Stimulated activated CD8-positive, alpha-beta memory T cell treated with anti-CD3 and anti-CD28 coated beads, Interleukin-4, amount 100 ng/mL, for 48 hours (primary cell): Measurements from ENCODE around the gene SEZ6.
A peak's percentile ranks its signal among the peaks of the same experiment; 100 is the strongest.

ENCODE experiments used
- DNase-seq: peaks from one replicate; pipeline ENCODE4 v3.0.0-alpha.2; 2020

Gene SEZ6

DNA sequence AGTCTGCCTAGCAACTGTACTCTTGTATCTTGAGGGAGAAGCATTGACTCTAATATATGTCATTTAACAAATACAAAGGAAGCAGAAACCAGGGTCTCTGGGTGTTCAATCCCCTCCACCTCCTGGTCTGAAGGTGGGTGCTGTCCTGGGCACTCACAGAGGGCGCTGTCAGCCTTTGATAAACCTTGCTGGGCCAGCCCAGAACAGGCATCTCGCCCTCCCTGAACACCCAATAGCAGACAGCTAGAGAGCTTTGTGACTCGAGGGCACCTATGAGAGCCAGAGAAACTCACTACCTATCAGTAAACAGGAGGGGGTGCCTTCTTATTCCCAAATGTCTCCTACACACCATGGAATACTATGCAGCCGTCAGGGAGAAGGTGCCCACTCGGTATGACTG, 30.8 kb upstream of the SEZ6 start:
- no peak for DNase-seq

DNA sequence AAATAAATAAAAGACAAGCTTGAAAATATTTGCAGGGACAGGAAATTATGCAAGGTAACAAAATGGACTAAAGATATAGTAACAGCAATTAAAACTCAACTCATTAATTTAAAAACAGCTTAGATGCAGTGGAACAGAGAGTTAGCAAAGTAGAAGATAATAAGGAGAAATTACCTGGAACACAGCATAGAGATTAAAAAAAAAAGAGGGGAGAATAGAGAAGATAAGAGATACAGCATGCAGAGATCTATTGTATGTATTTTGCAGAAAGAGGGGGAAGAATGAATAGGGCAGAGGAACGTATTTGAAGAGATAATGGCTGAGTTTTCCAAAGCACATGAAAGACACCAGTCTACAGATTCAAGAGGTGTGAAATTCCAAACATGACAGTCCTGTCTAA, 28.7 kb upstream of the SEZ6 start:
- no peak for DNase-seq

- DNase-seq, result no peak
Measured at GRCh38 chr17:29032857-29033197, 27.0 kb upstream of the SEZ6 start.

DNA sequence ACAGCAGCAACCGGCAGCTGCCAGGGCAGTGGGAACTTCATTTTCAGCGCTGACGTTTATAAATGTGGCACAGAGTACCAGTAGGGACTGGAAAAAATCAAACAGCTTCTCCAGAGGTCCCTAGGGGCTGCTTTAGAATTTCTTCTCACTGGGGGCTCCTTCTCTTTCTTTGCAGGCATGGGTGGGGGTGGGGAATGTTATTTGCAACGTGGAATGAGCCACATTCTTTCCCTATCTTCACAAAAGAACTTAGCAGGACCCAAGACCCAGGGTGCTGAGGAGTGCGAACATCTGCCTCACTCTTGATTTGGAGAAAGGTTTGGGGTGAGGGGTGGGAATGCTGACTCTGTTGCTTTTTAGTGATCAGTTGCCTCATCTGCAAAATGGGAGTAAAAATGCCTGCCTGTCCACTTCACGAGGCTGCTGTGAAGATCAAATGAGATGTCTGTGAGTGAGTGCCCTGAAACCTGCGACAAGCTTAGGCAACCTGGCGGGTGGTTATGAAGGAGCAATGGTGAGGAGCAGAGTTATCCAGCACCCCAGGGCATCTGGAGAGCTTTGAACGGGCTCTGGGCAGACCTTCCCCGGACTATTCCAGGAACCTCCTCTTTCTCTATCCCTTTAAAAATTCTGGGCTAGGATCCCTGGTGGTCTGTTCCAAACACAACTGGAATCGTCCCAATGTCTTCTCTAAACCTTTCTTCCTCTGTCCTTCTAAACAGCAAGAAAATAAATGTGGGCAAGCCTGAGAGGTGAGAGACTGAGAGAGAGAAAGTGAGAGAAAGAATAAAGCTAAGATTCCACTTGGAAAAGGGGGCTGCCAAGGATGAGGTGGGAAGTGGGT, 26.4 kb upstream of the SEZ6 start:
- DNase-seq, result no peak

DNA sequence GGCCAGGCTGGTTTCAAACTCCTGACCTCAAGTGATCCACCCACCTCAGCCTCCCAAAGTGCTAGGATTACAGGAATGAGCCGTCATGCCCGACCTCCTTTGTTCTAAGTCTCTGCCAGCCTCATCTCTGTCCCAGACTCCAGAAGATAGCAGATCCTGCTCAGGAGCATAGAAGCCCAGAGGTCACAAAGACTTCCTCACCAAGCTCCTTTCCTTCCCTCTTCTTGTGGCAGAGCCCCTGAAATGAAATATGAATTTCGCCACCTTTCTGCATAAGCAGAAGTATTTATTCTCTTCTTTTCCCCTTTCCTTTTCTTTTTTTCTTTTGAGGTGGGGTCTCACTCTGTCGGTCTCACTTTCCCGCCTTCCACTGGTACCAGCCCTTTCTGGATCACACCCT, 25.7 kb upstream of the SEZ6 start:
- no peak for DNase-seq

DNA sequence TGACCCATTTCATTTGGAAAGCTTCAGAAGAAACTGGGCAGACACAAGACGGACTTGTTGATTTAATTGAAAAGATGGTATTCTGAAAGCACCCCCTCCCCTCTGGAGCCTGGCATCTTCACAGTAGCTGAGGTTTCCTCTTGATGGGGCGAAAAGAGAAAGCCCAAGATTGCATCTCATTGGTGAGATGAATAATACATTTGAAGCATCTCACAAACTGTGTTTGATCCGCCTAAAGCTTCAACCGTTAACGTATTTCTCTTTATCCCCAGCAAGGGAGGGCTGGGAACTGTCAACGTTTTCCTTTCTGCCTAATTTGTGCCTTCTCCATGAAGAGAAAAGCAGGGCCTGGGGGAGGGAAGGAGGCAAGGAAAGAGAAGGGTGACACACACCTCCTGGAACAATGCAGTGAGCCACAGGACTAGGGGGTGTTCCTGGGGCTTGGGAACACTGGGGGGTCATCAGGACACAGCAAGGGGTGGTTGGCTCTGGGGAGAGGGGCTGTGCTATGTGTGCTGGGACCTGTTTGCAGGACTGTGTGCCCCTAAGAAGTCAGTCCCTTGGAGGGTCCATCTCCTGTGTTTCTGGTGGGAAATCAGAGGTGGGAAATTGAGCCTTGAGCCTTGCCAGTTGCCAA, 18.6 kb upstream of the SEZ6 start:
- DNase-seq, result no peak

DNA sequence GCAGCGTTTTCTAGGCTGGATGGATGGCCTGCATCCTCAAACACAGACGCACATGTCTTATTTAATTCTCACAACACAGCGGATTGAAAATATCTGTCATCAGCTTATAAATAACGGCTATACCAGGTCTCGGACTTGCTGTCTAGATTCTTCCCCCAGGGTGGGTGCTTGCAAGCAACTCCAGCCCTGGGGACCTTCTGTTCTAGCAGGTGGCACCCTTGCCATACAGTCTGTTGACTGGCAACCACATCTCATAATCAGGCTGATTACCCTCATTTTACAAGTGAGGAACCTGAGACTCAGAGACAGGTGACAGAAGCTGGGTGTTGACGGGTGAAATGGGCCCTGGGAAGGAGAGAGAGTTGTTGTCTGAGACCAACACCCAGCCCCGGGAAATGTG, 16.2 kb upstream of the SEZ6 start:
- no peak for DNase-seq

DNA sequence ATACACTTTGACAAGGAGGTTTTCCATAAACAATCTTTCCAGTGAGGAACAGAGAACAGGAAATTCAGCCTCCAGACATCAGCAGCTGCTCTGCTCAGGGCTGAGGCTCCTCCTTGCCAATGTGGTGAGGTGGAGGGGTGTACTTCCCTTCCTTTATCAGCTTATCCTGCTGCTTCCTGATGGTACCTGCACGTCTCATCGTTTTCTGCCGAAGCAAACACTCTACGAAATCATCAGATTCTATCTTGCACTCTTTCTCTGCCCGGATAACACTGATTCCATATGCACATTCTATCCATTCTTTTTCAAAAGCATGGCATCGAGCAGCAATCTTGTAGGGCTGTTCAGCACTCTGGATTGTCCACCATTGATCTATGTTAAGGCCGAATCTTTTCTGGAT, 15.4 kb upstream of the SEZ6 start:
- no peak for DNase-seq

DNA sequence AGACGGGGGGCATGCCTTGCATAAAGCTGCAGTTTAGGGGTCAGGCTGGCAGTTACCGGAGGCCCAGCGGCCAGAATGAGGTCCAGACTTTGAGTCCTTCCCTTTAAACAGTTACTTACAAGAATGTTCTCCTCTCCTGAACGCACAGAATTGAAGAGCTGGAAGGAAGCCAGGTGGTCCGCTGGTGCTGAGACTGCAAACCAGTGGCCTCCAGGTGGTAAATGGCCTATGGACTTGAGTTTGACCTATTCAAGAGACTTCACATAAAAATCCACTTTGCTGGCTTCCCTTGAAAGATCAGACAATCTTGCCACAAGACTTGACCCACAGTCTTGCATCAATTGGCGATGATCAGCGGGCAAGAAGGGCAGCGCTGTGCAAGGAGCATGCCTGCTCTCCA, 14.7 kb upstream of the SEZ6 start:
- no peak for DNase-seq

DNA sequence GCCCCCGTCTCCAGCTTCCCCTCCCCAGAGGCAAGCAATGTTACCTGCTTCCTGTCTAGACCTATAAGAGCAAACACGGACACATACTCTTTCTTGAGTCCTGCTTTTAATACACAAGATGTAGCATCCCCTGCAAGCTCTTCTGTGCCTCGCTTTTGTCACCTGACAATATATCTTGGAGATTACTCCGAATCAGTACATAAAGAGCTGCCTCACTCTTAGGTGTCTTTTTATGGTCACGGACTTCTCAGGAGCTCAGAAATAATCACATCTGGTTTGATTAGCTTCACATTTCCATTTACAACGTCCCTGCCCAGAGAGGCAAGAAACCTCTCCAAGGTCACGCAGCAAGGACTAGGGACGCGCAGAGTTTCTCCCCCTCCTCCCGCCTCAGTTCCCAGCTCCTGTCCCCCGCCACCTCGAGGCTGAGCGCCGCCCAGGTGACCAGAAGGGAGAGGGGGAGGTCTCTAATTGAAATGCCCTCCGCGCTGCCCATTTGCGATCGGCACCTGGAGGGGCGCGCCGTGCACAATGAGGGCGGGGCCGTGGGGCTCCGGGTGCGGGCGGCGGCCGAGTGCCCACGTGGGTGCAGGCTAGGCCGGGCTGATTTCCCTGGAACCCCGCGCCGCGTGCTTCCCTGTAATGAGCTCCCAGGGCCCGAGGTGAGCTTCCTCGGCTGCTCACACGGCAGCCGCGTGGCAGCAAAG, 13.8 kb upstream of the SEZ6 start:
- DNase-seq, result peak; percentile 29

- DNase-seq, result no peak
Measured at GRCh38 chr17:29018788-29019474, 13.1 kb upstream of the SEZ6 start.

DNA sequence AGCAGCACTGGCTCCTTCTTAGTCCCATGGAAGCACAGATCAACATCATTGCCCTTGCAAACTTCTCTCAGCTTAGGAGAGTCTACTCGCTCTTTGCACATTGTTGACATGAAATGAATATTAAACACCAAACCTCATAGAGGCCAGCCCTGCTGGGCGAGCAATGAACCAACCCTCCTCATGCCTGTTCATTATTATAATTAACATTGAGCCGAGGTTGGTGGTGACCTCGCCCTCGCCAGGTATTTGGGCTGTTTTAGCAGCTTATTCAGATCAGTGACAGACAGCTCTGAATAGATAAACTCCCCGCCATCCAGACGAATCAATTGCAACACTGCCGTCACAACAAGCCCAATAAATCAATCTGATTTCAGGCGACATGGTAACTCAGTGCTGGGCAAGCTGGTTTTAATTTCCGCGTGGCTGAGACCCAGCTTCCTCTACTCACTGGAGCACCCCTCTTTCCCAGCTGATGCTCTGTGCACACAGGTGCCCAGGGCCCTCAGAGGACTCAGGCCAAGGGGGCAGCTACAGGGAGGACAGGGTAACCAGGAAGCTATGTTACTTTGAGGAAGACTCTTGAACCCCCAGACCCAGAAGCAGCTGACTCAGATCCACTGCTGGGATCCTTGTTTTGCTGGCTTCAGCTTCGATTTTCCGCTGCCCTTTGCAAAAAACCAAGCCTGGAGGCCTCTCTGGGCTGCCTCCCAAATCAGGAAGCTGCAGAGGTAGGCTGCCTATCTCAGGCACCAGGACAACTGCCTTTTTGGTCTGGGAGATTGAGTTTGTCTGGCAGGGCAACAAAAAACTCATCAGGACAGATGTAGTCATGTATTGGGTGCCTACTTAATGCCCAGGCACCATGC, 10.7 kb upstream of the SEZ6 start:
- no peak for DNase-seq

- DNase-seq, result no peak
Measured at GRCh38 chr17:29014716-29015115, 8.9 kb upstream of the SEZ6 start.

DNA sequence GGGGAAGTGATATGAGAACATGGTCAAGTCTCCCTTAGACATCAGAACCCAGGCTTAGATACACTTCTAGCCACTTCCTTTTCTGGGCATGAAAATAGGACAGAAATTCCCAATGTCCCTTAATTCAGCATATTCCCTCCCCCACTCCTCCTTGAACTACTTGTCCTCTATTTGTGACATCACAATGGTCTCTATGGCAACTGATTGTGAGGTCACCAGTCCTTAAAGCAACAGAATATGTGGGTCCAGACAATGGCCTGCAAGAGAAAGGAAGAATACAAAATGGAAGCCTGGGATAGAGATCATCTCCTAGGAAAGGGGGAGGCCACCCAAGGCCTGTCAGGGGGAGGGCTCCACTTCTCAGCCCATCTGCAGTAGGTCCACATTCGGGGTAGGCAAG, 6.7 kb upstream of the SEZ6 start:
- no peak for DNase-seq

DNA sequence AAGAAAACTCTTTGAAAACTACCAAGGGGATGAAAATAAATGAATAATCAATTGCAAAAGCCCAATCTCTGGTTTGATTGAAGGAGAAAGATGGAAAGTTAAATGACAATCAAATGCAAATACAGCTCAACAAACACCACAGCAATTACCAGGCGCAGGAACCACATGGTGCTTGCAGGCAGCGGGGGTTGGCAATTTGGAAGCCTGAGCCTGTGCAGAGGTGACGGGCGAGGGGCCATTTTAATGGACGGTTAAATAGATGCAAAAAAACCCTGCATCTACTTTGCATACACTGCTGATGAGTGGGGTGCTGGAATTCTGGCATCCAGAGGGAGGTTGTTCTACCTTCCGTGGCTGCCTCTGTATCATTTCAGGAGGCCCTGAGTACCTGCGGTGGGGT, 4.8 kb upstream of the SEZ6 start:
- no peak for DNase-seq

GRCh38 chr17:29010129-29010528, 4.3 kb upstream of the SEZ6 start:
- no peak for DNase-seq

DNA sequence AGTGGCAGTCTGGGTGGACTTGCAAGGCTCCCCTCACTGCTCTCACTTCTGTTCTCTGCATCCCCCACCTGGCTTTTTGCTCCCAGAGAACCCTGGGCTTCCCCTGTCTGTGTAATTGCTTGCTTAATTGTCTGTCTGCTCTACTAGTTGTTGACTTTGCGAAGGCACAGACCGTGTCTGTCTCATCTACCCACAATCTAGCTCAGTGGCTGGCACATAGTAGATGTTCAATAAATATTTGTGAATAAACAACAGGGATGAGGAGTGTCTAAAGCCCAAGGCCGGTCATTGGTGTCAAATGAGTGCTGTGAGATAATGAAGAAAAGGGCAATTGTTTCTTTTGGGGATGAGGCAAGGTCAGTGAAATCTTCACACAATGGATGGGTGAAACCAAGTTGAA, 2.8 kb upstream of the SEZ6 start:
- no peak for DNase-seq

DNA sequence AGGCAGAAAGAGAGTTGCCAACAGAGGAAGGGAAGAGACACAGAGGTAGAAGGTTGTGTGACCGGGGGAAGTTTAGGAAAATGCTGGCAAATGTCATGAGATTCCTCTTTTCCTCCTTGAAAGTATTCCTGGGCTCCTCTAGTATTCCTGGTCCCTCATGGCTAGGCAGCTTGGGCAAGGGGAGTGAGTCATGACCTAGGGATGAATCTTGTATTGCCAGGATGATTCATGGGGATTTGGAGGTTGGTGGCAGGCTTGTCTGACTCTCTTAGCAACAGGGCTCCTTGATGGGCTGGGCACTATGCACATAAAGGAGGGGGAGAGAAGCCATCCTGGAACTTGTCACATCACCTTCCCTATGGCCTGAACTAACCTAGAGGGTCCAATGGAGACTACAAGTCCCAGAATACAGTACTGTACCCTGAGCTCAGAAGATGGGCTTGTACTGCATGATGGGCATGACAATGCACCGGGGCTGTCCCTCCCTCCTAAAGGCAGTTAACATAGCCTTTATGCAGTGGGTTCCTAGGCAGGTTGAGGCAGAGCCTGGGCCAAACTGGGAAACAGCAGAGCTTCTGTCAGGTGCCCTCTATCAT, 2.1 kb upstream of the SEZ6 start:
- no peak for DNase-seq

- DNase-seq, result no peak
Measured at GRCh38 chr17:29007456-29007855, 1.6 kb upstream of the SEZ6 start.

DNA sequence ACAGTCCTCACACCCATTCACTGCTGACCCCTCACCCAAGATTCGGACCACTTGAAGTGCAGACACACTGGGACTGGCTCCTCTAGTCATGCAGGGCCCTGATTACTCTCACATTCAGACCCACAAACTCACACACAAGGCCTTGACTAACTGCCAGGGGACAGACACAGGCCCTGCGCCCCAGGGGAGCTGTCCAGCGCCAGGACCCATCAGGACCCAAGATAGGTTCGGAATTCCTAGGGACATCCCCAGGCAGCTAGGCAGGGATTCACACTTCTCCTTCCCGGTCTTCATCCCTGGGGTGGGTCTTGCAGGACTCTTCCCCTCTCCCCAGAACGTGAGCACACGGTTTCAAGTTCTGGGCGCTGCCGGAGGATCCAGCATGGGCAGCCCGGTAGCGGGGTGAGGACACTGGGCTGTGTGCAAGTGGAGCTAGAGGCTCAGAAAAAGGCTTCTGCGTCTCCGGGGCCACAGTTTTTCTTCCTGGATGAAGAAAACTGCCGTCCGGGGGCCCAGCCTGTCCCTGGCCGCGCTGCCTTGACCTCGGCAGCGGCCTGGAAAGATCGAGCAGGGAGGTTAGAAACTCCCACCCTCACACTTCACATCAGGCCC, 1.6 kb downstream of the SEZ6 start:
- no peak for DNase-seq

- no peak for DNase-seq
Measured at GRCh38 chr17:29003289-29003688, 2.5 kb downstream of the SEZ6 start.

DNA sequence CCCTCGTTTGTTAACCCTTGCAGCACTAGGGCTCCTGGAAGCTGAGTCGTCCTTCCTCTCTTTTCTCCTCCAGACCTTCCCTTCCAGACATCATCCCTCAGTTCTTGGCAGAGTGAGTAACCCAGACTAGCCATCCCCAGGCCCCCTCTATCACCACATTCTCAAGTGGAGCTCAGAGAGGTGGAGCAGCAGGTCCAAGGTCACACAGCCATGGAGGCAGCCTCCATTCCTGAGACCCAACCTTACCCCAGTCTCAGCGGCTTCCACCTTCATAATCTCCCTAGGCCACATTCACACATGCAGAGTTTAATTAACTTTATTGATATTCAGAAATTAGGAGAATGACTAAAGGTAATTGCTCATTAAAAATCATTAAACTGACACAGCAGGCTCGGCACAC, 3.0 kb downstream of the SEZ6 start:
- no peak for DNase-seq
